Stimulated activated naive CD8-positive, alpha-beta T cell treated with anti-CD3 and anti-CD28 coated beads, Interleukin-15, Interleukin-2, amounts not matched to agents 100 ng/mL and 50 ng/mL, for 24 hours (primary cell): ENCODE data around the gene MBOAT1.

Experiments used
- H3K27ac Mint-ChIP-seq: one replicate; pipeline ENCODE4 v1.8.0; 2021; ENCODE audit warnings: mild to moderate bottlenecking, mixed read lengths
- H3K27me3 Mint-ChIP-seq: one replicate; pipeline ENCODE4 v1.8.0; 2021; ENCODE audit warnings: mixed read lengths
- H3K36me3 Mint-ChIP-seq: one replicate; pipeline ENCODE4 v1.8.0; 2021; ENCODE audit warnings: low read depth, mixed read lengths
- H3K4me1 Mint-ChIP-seq: one replicate; pipeline ENCODE4 v1.8.0; 2021; ENCODE audit warnings: low read depth, mixed read lengths
- H3K4me3 Mint-ChIP-seq: one replicate; pipeline ENCODE4 v1.8.0; 2021; ENCODE audit warnings: mild to moderate bottlenecking, mixed read lengths
- H3K9me3 Mint-ChIP-seq: one replicate; pipeline ENCODE4 v1.8.0; 2021; ENCODE audit warnings: mixed read lengths

The MBOAT1 gene

DNA sequence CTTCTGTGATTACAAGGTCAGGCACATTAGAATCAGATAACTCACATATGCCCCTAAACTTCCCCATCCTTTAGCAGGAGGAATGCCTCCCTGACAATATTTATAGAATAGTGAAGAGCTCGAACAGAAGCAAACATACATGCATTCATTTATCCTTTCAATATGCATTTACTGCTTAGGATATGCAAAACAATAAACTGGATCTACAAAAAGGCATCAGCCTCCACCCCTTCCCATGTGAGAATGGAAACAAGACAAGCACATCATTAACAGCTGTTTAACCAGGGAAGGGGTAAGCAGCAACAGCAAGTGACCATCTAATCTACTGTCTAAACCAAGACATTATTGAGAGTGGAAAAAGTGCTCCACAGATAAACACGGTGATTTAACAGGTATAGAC is 107.6 kb downstream of the MBOAT1 start:
- H3K27me3 Mint-ChIP-seq: no peaks in the 10 kb centered on the region
- H3K27ac Mint-ChIP-seq: no peak overlapping the region
- H3K4me1 Mint-ChIP-seq: no peaks in the 10 kb centered on the region
- no peaks in the 10 kb centered on the region for H3K9me3 Mint-ChIP-seq
- H3K36me3 Mint-ChIP-seq: peaks cover 4% of the 10 kb centered on the region
- H3K4me3 Mint-ChIP-seq: no peak overlapping the region

DNA sequence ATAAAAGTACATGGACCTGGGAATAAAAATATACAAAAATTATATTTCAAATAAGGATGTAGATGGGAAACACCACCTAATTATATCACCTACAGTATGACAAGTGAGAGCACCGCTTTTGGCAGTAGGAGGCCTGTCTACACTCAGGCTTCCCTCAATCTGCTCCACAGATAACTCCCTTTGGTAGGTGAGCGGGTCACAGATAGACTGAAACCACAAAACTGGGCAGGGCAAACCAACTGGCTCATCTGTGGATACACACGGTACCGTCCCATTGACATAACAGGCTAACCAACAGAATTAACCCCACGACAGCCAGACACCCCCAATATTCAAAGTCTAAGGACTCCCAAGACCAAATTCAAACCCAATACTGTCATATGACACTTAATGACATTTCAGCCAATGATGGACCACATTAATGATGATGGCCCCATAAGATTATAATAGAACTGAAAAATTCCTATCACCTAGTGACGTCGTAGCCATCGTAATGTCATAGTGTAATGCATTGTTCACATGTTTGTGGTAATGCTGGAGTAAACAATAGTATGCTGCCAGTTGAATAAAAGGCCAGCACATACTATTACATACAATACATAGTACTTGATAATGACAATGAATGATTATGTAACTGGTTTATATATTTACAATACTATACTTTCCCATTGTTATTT is 109.7 kb downstream of the MBOAT1 start:
- no peaks in the 10 kb centered on the region for H3K36me3 Mint-ChIP-seq
- no peaks in the 10 kb centered on the region for H3K4me1 Mint-ChIP-seq
- H3K9me3 Mint-ChIP-seq: no peaks in the 10 kb centered on the region
- H3K27ac Mint-ChIP-seq: no peak overlapping the region
- H3K4me3 Mint-ChIP-seq: no peak overlapping the region
- H3K27me3 Mint-ChIP-seq: no peaks in the 10 kb centered on the region

DNA sequence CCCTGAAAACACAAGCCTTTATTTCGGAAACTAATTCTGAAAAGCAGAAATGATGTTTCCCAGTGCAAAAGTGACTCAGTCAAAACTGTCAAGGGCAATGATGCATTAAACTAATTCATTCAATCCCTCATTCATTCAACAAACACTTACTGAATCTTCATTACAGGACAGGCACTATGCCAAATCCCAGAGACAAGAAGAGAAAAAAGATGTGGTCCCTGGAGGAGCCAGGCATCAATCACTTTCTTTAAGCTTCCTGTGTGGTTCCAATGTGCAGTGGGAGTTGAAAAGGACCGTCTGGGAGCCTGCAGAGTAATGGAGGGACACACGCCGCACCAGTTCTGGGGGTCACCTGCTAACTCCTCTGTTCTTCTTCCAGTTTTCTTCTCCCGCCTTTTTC is 113.1 kb downstream of the MBOAT1 start:
- H3K4me3 Mint-ChIP-seq: no peak overlapping the region
- H3K9me3 Mint-ChIP-seq: no peaks in the 10 kb centered on the region
- H3K4me1 Mint-ChIP-seq: no peaks in the 10 kb centered on the region
- H3K27ac Mint-ChIP-seq: no peak overlapping the region
- H3K27me3 Mint-ChIP-seq: no peaks in the 10 kb centered on the region
- no peaks in the 10 kb centered on the region for H3K36me3 Mint-ChIP-seq

DNA sequence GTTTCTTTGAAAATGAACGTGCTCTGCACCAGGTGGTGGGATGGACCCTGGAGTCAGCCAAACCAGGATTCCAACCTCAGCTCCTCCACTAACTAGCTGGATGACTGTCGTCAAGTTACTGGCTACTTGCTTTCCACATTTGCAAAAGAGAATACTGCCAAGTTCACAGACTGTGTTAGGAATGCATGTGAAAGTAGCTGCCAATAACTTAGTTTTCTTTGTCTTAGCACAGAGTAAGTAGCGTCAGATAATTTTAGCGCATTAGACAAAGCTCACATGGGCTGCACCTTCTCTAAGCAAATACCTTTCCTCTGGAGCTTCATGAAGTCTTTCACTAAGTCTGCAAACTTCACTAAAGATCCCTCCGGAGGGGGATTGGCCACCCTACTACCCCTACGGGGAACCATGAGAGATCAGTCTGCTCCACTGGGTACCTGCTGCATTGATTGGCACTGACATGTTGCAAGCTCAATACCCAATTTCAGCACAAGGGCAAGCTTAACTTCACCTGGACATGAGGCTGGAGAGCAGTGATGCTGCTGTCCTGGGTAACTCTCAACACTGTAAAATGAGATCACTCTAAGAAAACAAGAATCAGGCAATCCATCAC is 113.9 kb downstream of the MBOAT1 start:
- Mint-ChIP-seq H3K27me3 (no peaks in the 10 kb centered on the region), H3K4me3 (no peak overlapping the region), H3K9me3 (no peaks in the 10 kb centered on the region), H3K4me1 (no peaks in the 10 kb centered on the region), H3K36me3 (no peaks in the 10 kb centered on the region), H3K27ac (no peak overlapping the region)

DNA sequence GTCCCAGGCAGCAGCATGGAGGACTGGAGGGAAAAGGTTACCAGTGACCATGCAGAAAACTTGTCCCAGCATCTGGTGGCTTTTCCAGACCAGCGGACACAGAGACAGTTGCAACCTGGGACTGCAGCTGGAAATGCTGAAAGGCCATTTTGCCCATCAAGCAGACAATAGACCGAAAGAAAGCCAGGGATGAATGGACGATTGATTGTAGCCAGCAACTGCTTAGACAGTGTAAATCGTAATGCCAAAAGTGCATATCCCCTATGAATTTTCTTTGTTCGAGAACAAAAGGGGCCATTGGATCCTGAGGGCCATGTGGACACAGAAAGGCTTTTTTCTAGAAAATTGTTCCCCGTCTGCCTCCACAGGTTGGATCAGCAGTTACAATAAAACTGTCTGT is 115.7 kb downstream of the MBOAT1 start:
- no peaks in the 10 kb centered on the region for H3K36me3 Mint-ChIP-seq
- H3K27ac Mint-ChIP-seq: no peak overlapping the region
- H3K9me3 Mint-ChIP-seq: no peaks in the 10 kb centered on the region
- H3K4me1 Mint-ChIP-seq: no peaks in the 10 kb centered on the region
- no peak overlapping the region for H3K4me3 Mint-ChIP-seq
- no peaks in the 10 kb centered on the region for H3K27me3 Mint-ChIP-seq

DNA sequence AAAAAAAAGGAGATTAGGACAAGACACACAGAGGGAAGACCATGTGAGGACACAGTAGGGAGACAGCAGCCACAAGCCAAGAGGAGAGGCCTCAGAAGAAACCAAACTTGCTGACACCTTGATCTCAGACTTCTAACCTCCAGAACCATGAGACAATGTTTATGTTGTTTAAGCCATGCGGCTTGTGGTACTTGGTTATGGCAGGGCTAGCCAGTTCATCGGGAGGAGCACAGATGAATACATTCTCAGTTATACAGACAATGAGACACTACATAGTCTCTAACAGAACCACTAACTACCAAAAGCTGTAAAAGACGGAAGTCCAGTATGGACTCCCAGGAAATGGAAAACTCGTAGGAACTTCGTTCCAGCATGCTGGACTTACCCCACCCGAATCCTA is 116.8 kb downstream of the MBOAT1 start:
- Mint-ChIP-seq H3K27ac (no peak overlapping the region), H3K9me3 (no peaks in the 10 kb centered on the region), H3K27me3 (no peaks in the 10 kb centered on the region), H3K4me1 (no peaks in the 10 kb centered on the region), H3K36me3 (no peaks in the 10 kb centered on the region), H3K4me3 (no peak overlapping the region)

DNA sequence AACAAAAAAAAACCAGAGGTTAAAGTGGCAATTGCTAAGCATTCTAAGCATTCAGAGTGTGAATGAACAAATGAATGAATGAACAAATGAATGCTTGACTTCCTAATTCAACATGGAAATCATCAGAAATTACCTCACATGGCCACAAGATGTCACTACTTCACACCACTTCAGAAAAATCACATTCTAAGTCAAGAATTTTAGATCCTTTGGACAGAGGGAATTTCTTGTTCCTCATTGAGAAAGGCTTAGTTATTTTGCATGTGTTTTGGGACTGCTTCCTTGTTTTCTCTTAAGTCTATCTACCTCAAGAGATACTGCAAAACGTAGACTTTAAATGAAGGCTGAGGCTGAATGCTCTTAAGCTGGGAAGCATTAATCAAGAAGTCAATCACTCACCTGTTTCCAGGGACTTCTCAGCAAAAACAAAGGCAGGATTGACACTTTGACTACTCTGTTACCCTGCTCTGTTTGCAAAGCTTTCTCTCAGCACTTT is 120.2 kb downstream of the MBOAT1 start:
- no peaks in the 10 kb centered on the region for H3K4me1 Mint-ChIP-seq
- H3K27me3 Mint-ChIP-seq: no peaks in the 10 kb centered on the region
- no peak overlapping the region for H3K4me3 Mint-ChIP-seq
- no peak overlapping the region for H3K27ac Mint-ChIP-seq
- H3K36me3 Mint-ChIP-seq: no peaks in the 10 kb centered on the region
- no peaks in the 10 kb centered on the region for H3K9me3 Mint-ChIP-seq

DNA sequence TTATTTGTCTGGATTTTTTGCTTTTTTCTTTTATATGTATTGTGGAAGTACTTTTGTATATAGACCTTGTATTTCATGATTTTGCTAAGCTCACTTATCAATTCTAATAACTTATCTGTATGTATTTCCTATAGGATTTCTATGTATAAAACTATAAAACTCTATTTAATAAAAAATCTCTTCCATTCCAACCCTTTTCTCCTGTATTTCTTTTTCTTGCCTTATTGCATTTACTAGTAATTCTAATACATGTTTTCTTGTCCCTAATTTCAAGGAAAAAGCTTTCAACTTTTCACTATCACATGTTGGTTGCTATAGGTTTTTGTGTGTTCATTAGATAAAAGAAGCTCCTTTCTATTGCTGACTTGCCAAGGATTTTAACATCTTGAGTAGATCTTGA is 125.3 kb downstream of the MBOAT1 start:
- no peaks in the 10 kb centered on the region for H3K9me3 Mint-ChIP-seq
- no peaks in the 10 kb centered on the region for H3K4me1 Mint-ChIP-seq
- no peaks in the 10 kb centered on the region for H3K36me3 Mint-ChIP-seq
- H3K4me3 Mint-ChIP-seq: no peak overlapping the region
- H3K27me3 Mint-ChIP-seq: peaks cover 4% of the 10 kb centered on the region
- no peak overlapping the region for H3K27ac Mint-ChIP-seq

DNA sequence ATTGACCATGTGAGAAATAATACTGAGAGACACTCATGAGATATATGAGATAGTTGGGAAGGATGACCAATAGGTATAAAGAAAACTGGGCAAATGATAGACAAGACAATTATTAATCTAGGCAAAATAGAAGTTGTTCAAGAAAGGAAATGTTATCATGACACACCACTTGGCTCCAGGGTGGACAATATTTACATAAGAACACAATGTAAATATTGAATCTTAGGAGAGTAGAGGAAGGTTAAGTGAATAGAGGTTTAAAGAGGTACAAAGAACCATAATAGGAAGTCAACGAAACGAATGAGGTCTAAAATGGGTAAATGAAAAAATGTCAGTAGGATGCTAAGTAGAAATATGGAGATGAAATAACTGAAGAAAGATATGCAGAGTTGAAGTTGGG is 126.5 kb downstream of the MBOAT1 start:
- Mint-ChIP-seq H3K4me1 (no peaks in the 10 kb centered on the region), H3K9me3 (no peaks in the 10 kb centered on the region), H3K4me3 (no peak overlapping the region), H3K36me3 (no peaks in the 10 kb centered on the region), H3K27ac (no peak overlapping the region), H3K27me3 (peaks cover 4% of the 10 kb centered on the region)

DNA sequence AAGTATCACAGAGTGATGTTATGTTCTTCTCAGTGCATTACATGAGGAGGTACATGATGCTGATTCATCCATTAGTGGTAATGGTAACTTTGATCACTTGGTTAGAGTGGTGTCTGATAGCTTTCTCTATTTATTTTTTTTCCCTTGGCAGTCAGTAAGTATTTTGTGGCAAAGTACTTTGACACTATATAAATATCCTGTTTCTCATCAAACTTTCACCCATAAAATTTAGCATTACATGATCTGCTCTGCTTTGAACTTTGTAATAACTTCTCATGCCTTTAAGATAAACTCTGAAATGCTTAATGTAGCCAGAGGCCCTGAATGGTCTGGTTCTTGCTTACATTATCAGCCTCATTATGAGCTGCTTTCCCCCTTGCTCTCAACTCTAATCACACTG is 127.9 kb downstream of the MBOAT1 start:
- no peak overlapping the region for H3K4me3 Mint-ChIP-seq
- no peaks in the 10 kb centered on the region for H3K4me1 Mint-ChIP-seq

DNA sequence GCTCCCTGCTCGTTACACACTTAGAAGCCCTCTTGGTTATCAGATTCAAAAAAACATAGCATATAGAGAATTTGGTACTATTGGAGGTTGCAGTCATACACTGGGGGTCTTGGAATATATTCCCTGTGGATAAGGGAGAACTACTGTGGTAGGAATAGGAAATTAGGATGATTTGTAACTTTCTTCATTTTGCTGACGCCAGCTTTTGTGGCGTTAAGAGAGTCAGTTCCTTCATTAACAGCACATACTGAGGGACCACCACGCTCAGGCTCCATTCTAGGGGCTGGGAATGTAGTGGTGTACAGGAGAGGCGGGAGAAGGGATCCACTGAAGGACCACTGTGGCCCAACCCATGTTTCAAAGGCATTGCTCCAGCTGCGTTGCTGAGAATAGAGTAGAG is 140.3 kb downstream of the MBOAT1 start:
- H3K27me3 Mint-ChIP-seq: peaks cover 16% of the 10 kb centered on the region
- H3K4me3 Mint-ChIP-seq: no peak overlapping the region

More for the DNA sequence above, 127.9 kb downstream of the MBOAT1 start:
- Mint-ChIP-seq H3K27ac (no peak overlapping the region), H3K27me3 (peaks cover 4% of the 10 kb centered on the region), H3K9me3 (peaks cover 3% of the 10 kb centered on the region), H3K36me3 (no peaks in the 10 kb centered on the region)

DNA sequence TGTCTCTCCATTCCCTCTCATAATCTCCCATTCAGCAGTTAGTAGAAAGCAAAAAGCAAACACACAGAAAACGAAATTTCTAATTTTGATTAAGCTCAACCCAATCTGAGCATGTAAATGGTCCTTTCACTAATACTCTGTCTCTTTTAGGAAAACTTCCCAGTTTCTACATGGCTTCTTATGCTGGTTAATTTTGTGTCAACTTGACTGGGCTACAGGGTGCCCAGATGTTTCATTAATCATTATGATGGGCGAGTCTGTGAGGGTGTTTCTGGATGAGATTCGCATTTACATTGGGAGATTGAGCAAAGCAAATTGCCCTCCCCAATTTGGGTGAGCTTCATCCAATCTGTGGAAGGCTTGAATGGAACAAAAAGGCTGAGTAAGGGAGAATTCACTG is 142.2 kb downstream of the MBOAT1 start:
- Mint-ChIP-seq H3K9me3 (peaks cover 4% of the 10 kb centered on the region), H3K27me3 (peaks cover 11% of the 10 kb centered on the region), H3K4me1 (no peaks in the 10 kb centered on the region), H3K36me3 (no peaks in the 10 kb centered on the region), H3K4me3 (no peak overlapping the region), H3K27ac (no peak overlapping the region)

More for the DNA sequence above, 140.3 kb downstream of the MBOAT1 start:
- H3K27ac Mint-ChIP-seq: no peak overlapping the region
- peaks cover 17% of the 10 kb centered on the region for H3K9me3 Mint-ChIP-seq
- no peaks in the 10 kb centered on the region for H3K4me1 Mint-ChIP-seq
- H3K36me3 Mint-ChIP-seq: no peaks in the 10 kb centered on the region

DNA sequence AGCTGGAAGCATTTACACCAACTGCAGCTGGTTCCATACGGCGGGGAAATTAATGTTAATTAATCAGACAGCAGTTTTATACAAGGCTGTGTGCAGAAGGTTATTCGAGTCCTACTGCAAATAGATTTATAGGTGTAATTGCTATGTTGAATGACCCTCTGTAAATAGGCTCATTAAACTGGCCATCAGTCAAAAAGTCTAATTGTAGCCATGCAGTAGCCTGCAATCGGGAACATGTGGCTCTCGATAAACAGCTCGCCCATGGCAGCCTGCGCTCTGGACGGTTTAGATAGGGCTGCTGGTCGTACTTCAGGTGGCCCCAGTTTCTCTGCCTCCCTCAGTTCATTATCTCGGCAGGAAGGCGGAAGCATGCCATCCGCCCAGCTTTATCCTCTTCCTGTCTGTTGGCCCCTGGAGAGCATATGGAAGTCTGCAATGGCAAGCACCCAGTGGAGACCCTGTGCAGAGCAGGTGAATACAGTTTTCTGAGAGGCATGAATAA is 143.2 kb downstream of the MBOAT1 start:
- H3K4me3 Mint-ChIP-seq: no peak overlapping the region

DNA sequence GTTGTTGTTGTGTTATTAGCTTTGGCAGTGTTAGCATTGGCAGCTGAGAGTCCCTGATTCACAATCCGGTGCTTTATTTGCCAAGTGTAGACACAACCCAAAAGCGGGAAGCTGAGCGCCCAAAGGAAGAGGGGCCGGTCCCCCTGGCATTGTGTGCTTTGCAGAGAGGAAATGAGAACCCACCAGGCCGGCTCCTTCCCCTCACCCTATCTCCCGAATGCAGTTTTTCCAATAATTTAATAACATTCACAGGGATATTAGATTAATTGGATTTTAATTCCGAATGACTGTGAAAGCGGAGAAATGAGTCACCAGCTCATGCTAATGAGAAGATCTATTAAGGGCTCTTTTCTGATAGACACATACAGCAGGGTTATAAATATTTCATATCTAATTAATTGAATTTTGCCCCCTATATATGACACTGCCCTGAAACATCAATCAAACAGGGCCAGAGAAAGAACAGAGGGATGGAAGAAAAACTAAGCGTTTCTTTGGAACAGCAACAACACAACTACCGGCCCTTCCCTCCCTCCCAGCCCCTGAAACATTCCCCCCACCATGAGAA is 143.8 kb downstream of the MBOAT1 start:
- Mint-ChIP-seq H3K9me3 (peaks cover 4% of the 10 kb centered on the region), H3K36me3 (no peaks in the 10 kb centered on the region), H3K27ac (no peak overlapping the region), H3K27me3 (peaks cover 11% of the 10 kb centered on the region), H3K4me3 (no peak overlapping the region), H3K4me1 (no peaks in the 10 kb centered on the region)

More for the DNA sequence above, 143.2 kb downstream of the MBOAT1 start:
- Mint-ChIP-seq H3K27ac (no peak overlapping the region), H3K36me3 (no peaks in the 10 kb centered on the region), H3K4me1 (no peaks in the 10 kb centered on the region), H3K27me3 (peaks cover 11% of the 10 kb centered on the region), H3K9me3 (peaks cover 4% of the 10 kb centered on the region)

DNA sequence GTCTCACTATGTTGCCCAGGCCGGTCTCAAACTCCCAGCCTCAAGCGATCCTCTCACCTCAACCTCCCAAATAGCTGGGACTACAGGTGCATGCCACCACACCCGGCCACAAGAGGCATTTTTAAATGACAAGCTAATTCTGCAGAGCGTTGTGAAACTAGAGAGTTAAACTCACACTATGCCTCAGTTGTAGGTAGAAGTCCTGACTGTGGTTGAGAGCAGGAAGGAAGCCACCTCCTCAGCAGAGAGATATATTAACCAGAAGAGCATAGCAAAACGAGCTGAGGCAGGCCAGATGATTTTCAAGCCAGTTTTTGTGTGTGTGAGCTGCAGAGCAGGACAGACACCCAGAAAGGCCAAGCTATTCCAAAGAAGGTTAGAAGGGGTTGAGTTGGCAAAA is 150.3 kb downstream of the MBOAT1 start:
- H3K4me1 Mint-ChIP-seq: no peaks in the 10 kb centered on the region
- no peaks in the 10 kb centered on the region for H3K27me3 Mint-ChIP-seq
- H3K4me3 Mint-ChIP-seq: no peak overlapping the region
- H3K27ac Mint-ChIP-seq: no peak overlapping the region
- H3K9me3 Mint-ChIP-seq: peaks cover 4% of the 10 kb centered on the region
- no peaks in the 10 kb centered on the region for H3K36me3 Mint-ChIP-seq
